CD4-positive, alpha-beta memory T cell (primary cell): ENCODE measurements around the gene VSIG8. TPM values are rescaled to one million over a fixed set of nuclear protein-coding genes. Genes with fewer than 3 reads are reported as not detected.

Source experiments
- CTCF ChIA-PET: fragments of 350-600 bp; sonication (Branson Sonifier 250); formaldehyde crosslinking; loops from one replicate; lab custom pipeline; 2021; ENCODE audit warnings: inconsistent platforms; ENCODE audit not compliant: partially characterized antibody; lab: Charles Lee
- POLR2A ChIA-PET: fragments of 350-600 bp; sonication (Branson Sonifier 250); formaldehyde crosslinking; loops from one replicate; lab custom pipeline; 2021; ENCODE audit not compliant: partially characterized antibody; lab: Charles Lee
- DNase-seq, 5 donors: peaks; one replicate each; pipeline versions ENCODE4 v3.0.0 to v3.0.0-alpha.2; 2020 to 2022; ENCODE audit warnings: mixed read lengths in 1 of 5
- H3K27ac ChIP-seq: one replicate; pipeline ENCODE4 v1.7.0; 2013; ENCODE audit warnings: low read depth, low read length
- H3K27me3 ChIP-seq: 2 replicates; pipeline ENCODE4 v1.7.0; 2013; ENCODE audit warnings: mild to moderate bottlenecking, low read length, moderate library complexity; ENCODE audit not compliant: insufficient read depth
- H3K36me3 ChIP-seq: 2 replicates; pipeline ENCODE4 v1.7.0; 2013; ENCODE audit warnings: mild to moderate bottlenecking, low read length, moderate library complexity; ENCODE audit not compliant: insufficient read depth
- H3K4me1 ChIP-seq: 2 replicates; pipeline ENCODE4 v1.7.0; 2013; ENCODE audit warnings: mild to moderate bottlenecking, low read length, moderate library complexity; ENCODE audit not compliant: insufficient read depth
- H3K4me3 ChIP-seq, 2 donors: one replicate each; pipeline ENCODE4 v1.7.0; 2013; ENCODE audit warnings: low read length in 2 of 2, mild to moderate bottlenecking in 1 of 2
- H3K9me3 ChIP-seq, 2 donors: one replicate each; pipeline ENCODE4 v1.7.0; 2013; ENCODE audit warnings: low read length in 2 of 2, control low read depth in 1 of 2; ENCODE audit not compliant: control insufficient read depth in 1 of 2
- H3K27ac Mint-ChIP-seq, 7 donors: one replicate each; pipeline ENCODE4 v1.8.0; 2020 to 2021; ENCODE audit warnings: mixed read lengths in 7 of 7, mild to moderate bottlenecking in 6 of 7, inconsistent platforms in 3 of 7, moderate library complexity in 3 of 7
- H3K27me3 Mint-ChIP-seq, 2 donors: one replicate each; pipeline ENCODE4 v1.8.0; 2020 to 2021; ENCODE audit warnings: mixed read lengths in 2 of 2
- H3K36me3 Mint-ChIP-seq, 2 donors: one replicate each; pipeline ENCODE4 v1.8.0; 2020 to 2021; ENCODE audit warnings: mixed read lengths in 2 of 2, inconsistent platforms in 1 of 2, mild to moderate bottlenecking in 1 of 2
- H3K4me1 Mint-ChIP-seq, 4 donors: one replicate each; pipeline ENCODE4 v1.8.0; 2020 to 2021; ENCODE audit warnings: mixed read lengths in 4 of 4, mild to moderate bottlenecking in 1 of 4
- H3K4me3 Mint-ChIP-seq, 8 donors: one replicate each; pipeline ENCODE4 v1.8.0; 2020 to 2021; ENCODE audit warnings: mixed read lengths in 8 of 8, mild to moderate bottlenecking in 7 of 8, moderate library complexity in 6 of 8, inconsistent platforms in 3 of 8
- H3K9me3 Mint-ChIP-seq, 8 donors: one replicate each; pipeline ENCODE4 v1.8.0; 2020 to 2021; ENCODE audit warnings: mixed read lengths in 8 of 8, mild to moderate bottlenecking in 5 of 8, inconsistent platforms in 3 of 8, moderate library complexity in 1 of 8
- intact Hi-C: fragments of 100-400 bp; cut with micrococcal nuclease; formaldehyde crosslinking; loops from one replicate; pipeline ENCODE4 v1.15.1; 2023
- polyA plus RNA-seq, 2 donors: library from polyadenylated mRNA; unstranded; fragments of 300-500 nt; fragmentation: Illumina TruSeq; gene quantifications; one replicate each; pipeline ENCODE4 v1.2.3, GENCODE V29; 2021
- total RNA-seq, 2 experiments: library from RNA; stranded (reverse); gene quantifications; one replicate each; pipeline ENCODE4 v1.2.3, GENCODE V29; 2021

VSIG8 gene
- total and polyA plus RNA-seq, 4 experiments from 2014 or later = not detected

DNA sequence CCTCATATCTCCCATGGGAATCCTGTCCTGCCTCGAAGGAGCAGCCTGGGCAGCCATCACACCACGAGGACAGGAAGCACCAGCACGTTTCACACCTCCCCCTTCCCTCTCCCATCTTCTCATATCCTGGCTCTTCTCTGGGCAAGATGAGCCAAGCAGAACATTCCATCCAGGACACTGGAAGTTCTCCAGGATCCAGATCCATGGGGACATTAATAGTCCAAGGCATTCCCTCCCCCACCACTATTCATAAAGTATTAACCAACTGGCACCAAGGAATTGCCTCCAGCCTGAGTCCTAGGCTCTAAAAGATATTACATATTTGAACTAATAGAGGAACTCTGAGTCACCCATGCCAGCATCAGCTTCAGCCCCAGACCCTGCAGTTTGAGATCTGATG, 27.1 kb downstream of the VSIG8 start:
- DNase-seq = no peak
- Mint-ChIP-seq H3K4me3 (no peak overlapping the region), H3K27ac (no peak overlapping the region), H3K36me3 (peaks cover 2 to 4% of the 10 kb centered on the region in 2 donors), H3K27me3 (no peaks in the 10 kb centered on the region), H3K9me3 (peaks cover 0 to under 1% (median 0%) of the 10 kb centered on the region in 8 donors), H3K4me1 (peaks cover 0 to 5% (median under 1%) of the 10 kb centered on the region in 4 donors)
- Histone ChIP-seq H3K27ac (no peak overlapping the region), H3K4me3 (no peak overlapping the region), H3K9me3 (no peaks in the 10 kb centered on the region), H3K36me3 (no peaks in the 10 kb centered on the region), H3K4me1 (no peaks in the 10 kb centered on the region), H3K27me3 (no peaks in the 10 kb centered on the region)
- intact Hi-C loops = no loop called here
- POLR2A ChIA-PET = no interaction called here
- CTCF ChIA-PET = no interaction called here

DNA sequence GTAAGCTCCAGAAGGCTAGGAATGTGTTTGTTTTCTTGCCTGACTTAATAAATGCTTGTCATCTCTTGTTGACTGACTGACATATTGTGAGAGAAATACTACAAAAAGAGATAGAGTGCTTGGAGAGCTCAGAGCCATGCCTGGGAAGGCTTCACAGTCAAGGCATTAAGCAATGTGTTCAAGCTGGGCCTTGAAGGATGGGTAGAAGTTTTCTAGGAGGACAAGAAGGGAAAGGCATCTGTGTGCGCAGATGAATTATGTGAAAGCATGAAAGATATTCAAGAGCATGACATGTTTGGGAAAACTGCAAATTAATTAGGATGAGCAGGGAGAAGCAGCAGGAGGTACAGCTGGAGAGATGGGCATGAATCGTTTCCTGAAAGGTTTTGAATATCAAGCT, 30.1 kb downstream of the VSIG8 start:
- no peak overlapping the region for H3K4me3 Mint-ChIP-seq
- Histone ChIP-seq H3K36me3 (no peaks in the 10 kb centered on the region), H3K9me3 (no peaks in the 10 kb centered on the region), H3K27ac (no peak overlapping the region), H3K27me3 (no peaks in the 10 kb centered on the region), H3K4me1 (peaks cover 16% of the 10 kb centered on the region), H3K4me3 (no peak overlapping the region)
- ChIA-PET CTCF (interaction anchor here (1.1 to 1.6 kb wide), 2 partner anchors 33 to 60 kb away, joined by 3 to 6 read pairs; no protein-coding TSS in a partner anchor), POLR2A (interaction anchor here (0.6 kb wide), 1 partner anchor 752 kb away, joined by 3 read pairs; no protein-coding TSS in a partner anchor)
- H3K36me3 Mint-ChIP-seq = peaks cover 0 to 2% of the 10 kb centered on the region in 2 donors
- no peak for DNase-seq
- peaks cover 13 to 23% (median 17%) of the 10 kb centered on the region in 4 donors for H3K4me1 Mint-ChIP-seq
- H3K9me3 Mint-ChIP-seq = peaks cover 0 to 31% (median 15%) of the 10 kb centered on the region in 8 donors
- H3K27me3 Mint-ChIP-seq = no peaks in the 10 kb centered on the region
- intact Hi-C loops = no loop called here
- no peak overlapping the region for H3K27ac Mint-ChIP-seq

DNA sequence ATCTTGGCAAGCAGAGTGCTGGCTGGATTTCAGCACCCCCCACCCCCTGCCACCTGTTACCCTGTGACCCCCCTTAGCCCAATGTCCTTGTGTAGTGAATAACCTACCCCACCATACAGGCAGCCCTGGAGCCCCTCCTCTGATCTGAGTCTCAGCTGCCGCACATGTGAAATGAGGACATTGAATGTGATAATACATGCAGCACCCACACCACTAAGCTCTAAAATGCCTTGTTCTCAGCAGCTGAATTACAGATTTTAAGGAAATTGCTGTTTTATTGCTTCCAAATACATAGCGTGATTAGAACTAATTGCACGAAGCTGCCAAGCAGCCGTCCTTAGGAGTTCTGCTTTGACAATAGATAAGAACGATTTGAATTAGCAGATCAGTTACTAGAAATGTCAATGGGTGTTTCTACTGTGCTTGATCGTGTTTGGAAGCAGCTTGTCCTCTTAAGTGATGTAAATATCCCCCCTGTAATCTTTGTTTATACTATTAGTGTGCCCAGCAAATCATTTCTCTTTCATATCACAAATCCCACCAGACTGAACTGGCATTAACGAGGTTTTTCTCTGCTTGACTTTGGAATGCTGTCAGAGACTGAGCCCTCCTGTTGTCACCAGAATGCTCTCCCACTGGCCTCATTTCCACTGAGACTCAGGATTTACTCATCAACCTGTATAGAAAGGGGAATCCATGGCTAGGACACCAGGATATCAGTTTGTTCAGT, 30.9 kb downstream of the VSIG8 start:
- Histone ChIP-seq H3K4me1 (peaks cover 23% of the 10 kb centered on the region), H3K36me3 (no peaks in the 10 kb centered on the region), H3K27me3 (no peaks in the 10 kb centered on the region), H3K9me3 (no peaks in the 10 kb centered on the region), H3K4me3 (no peak overlapping the region), H3K27ac (no peak overlapping the region)
- DNase-seq = no peak
- CTCF ChIA-PET = interaction anchor here (1.6 kb wide), 1 partner anchor 32 kb away, joined by 6 read pairs; no protein-coding TSS in a partner anchor
- H3K4me1 Mint-ChIP-seq = peaks cover 20 to 30% (median 25%) of the 10 kb centered on the region in 4 donors
- no peak overlapping the region for H3K27ac Mint-ChIP-seq
- peaks cover 0 to 38% (median 19%) of the 10 kb centered on the region in 8 donors for H3K9me3 Mint-ChIP-seq
- POLR2A ChIA-PET = no interaction called here
- no peaks in the 10 kb centered on the region for H3K27me3 Mint-ChIP-seq
- H3K4me3 Mint-ChIP-seq = no peak overlapping the region
- intact Hi-C loops = no loop called here
- H3K36me3 Mint-ChIP-seq = no peaks in the 10 kb centered on the region

DNA sequence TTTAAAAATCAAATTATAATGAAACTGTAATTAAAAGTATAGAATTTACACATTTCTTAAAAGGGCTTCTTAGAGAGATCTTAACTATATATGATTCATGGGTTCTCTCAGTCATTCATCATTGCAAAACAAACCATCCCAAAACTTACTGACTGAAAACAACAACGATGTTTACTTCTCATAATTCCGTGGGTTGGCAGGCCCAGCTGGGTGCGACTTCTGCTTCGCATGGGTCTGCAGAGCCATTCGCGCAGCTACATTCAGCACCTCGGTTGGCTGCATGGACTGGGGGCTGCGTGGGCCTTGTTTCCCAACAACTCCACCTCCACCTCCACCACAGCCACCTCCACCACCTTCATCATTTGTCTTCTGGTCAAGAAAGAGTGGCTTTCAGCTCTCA, 31.7 kb downstream of the VSIG8 start:
- Histone ChIP-seq H3K4me3 (no peak overlapping the region), H3K36me3 (no peaks in the 10 kb centered on the region), H3K4me1 (peaks cover 31% of the 10 kb centered on the region), H3K27ac (no peak overlapping the region), H3K9me3 (no peaks in the 10 kb centered on the region), H3K27me3 (no peaks in the 10 kb centered on the region)
- intact Hi-C loops = no loop called here
- Mint-ChIP-seq H3K4me3 (no peak overlapping the region), H3K36me3 (no peaks in the 10 kb centered on the region), H3K9me3 (peaks cover 0 to 42% (median 19%) of the 10 kb centered on the region in 8 donors), H3K27ac (peak overlapping the region in 1 of 7 donors; percentile 43), H3K4me1 (peaks cover 28 to 39% (median 33%) of the 10 kb centered on the region in 4 donors), H3K27me3 (no peaks in the 10 kb centered on the region)
- ChIA-PET CTCF (no interaction called here), POLR2A (no interaction called here)
- DNase-seq = no peak

DNA sequence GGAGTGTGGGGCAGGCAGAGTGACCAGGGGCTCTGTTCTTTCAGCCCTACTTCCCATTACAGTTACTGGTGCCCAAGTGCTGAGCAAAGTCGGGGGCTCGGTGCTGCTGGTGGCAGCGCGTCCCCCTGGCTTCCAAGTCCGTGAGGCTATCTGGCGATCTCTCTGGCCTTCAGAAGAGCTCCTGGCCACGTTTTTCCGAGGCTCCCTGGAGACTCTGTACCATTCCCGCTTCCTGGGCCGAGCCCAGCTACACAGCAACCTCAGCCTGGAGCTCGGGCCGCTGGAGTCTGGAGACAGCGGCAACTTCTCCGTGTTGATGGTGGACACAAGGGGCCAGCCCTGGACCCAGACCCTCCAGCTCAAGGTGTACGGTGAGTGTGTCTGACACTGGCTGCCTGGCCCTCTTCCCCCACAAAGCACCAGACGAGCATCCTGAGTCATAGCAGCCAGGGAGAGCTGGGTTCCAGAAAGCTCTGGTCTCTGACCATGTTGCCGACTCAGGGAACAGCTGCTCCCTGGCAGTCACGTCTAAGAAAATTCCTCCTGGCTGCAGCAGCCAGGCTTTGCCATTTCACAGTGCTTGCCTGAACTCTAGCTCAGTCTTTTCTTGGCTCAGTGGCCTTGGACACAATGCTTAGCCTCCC, 32.5 kb downstream of the VSIG8 start:
- no peak overlapping the region for H3K27ac ChIP-seq
- H3K36me3 ChIP-seq = no peaks in the 10 kb centered on the region
- no peaks in the 10 kb centered on the region for H3K27me3 ChIP-seq
- peaks cover 39% of the 10 kb centered on the region for H3K4me1 ChIP-seq
- no peak for DNase-seq
- peak overlapping the region in 1 of 8 donors; percentile 3 for H3K4me3 Mint-ChIP-seq
- CTCF ChIA-PET = interaction anchor here (0.6 to 0.9 kb wide), 3 partner anchors 31 to 176 kb away, joined by 3 read pairs; no protein-coding TSS in a partner anchor
- peaks cover 34 to 46% (median 40%) of the 10 kb centered on the region in 4 donors for H3K4me1 Mint-ChIP-seq
- intact Hi-C loops = no loop called here
- no peak overlapping the region for H3K4me3 ChIP-seq
- no peaks in the 10 kb centered on the region for H3K36me3 Mint-ChIP-seq
- POLR2A ChIA-PET = no interaction called here
- peak overlapping the region in 1 of 7 donors; percentile 43 for H3K27ac Mint-ChIP-seq
- H3K27me3 Mint-ChIP-seq = no peaks in the 10 kb centered on the region
- peaks cover 0 to 42% (median 19%) of the 10 kb centered on the region in 8 donors for H3K9me3 Mint-ChIP-seq
- no peaks in the 10 kb centered on the region for H3K9me3 ChIP-seq

DNA sequence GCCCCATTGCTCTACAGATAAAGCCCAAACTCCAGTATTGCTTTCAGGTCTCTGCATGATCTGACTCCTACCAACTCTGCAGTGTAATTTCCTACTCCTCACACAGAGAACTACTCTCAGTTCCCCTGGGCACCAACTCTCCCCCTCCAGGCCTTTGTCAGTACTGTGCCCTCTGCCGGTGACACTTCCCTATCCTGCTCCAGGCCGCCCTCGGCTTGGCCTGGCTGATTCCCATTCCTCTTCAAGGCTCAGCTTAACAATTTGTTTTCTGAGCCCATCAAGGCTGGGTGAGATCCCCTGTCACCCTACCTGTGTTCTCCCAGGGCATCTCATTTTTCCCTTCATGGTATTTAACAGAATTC, 33.2 kb downstream of the VSIG8 start:
- H3K4me3 ChIP-seq = no peak overlapping the region
- peaks cover 42% of the 10 kb centered on the region for H3K4me1 ChIP-seq
- DNase-seq = no peak
- H3K27ac ChIP-seq = no peak overlapping the region
- Mint-ChIP-seq H3K9me3 (peaks cover 0 to 42% (median 19%) of the 10 kb centered on the region in 8 donors), H3K4me1 (peaks cover 34 to 53% (median 45%) of the 10 kb centered on the region in 4 donors), H3K27ac (peak overlapping the region in 2 of 7 donors; percentile 36 to 44), H3K4me3 (peak overlapping the region in 4 of 8 donors; percentile 26 to 64 (median 39)), H3K36me3 (no peaks in the 10 kb centered on the region), H3K27me3 (no peaks in the 10 kb centered on the region)
- intact Hi-C loops = no loop called here
- no peaks in the 10 kb centered on the region for H3K27me3 ChIP-seq
- no peaks in the 10 kb centered on the region for H3K9me3 ChIP-seq
- ChIA-PET CTCF (interaction anchor here (0.9 kb wide), 1 partner anchor 30 kb away, joined by 3 read pairs; no protein-coding TSS in a partner anchor), POLR2A (no interaction called here)
- no peaks in the 10 kb centered on the region for H3K36me3 ChIP-seq
